GM21529 (cell line): ENCODE data around the gene SDK2.

ENCODE experiments used
- ATAC-seq: cut with Tn5 transposase; IDR thresholded peaks from one replicate; pipeline ENCODE4 v1.9.1; 2021; ENCODE audit not compliant: unreplicated experiment

SDK2 gene

GRCh38 chr17:73613271-73614233, 30.7 kb downstream of the SDK2 start:
- ATAC-seq: no peak

GRCh38 chr17:73612031-73612472, 32.2 kb downstream of the SDK2 start:
- no peak for ATAC-seq

- ATAC-seq: no peak
Measured at GRCh38 chr17:73611630-73612029, 32.6 kb downstream of the SDK2 start.

GRCh38 chr17:73610331-73610911, 33.8 kb downstream of the SDK2 start:
- ATAC-seq: no peak

GRCh38 chr17:73609758-73610157, 34.5 kb downstream of the SDK2 start:
- ATAC-seq: no peak

GRCh38 chr17:73609060-73609459, 35.2 kb downstream of the SDK2 start:
- no peak for ATAC-seq

GRCh38 chr17:73605444-73605843, 38.8 kb downstream of the SDK2 start:
- ATAC-seq: no peak

GRCh38 chr17:73604476-73604875, 39.8 kb downstream of the SDK2 start:
- ATAC-seq: no peak

GRCh38 chr17:73603971-73604370, 40.3 kb downstream of the SDK2 start:
- ATAC-seq: no peak

GRCh38 chr17:73600103-73600871, 44.0 kb downstream of the SDK2 start:
- no peak for ATAC-seq

GRCh38 chr17:73599599-73599998, 44.6 kb downstream of the SDK2 start:
- ATAC-seq: no peak

- ATAC-seq: no peak
Measured at GRCh38 chr17:73598212-73598611, 46.0 kb downstream of the SDK2 start.

GRCh38 chr17:73595931-73596330, 48.3 kb downstream of the SDK2 start:
- ATAC-seq: no peak

- no peak for ATAC-seq
Measured at GRCh38 chr17:73595479-73595878, 48.8 kb downstream of the SDK2 start.

- ATAC-seq: no peak
Measured at GRCh38 chr17:73595068-73595467, 49.2 kb downstream of the SDK2 start.

- ATAC-seq: no peak
Measured at GRCh38 chr17:73594598-73594997, 49.6 kb downstream of the SDK2 start.

- ATAC-seq: no peak
Measured at GRCh38 chr17:73594025-73594424, 50.2 kb downstream of the SDK2 start.

GRCh38 chr17:73593249-73593965, 50.8 kb downstream of the SDK2 start:
- ATAC-seq: no peak

GRCh38 chr17:73592501-73592961, 51.7 kb downstream of the SDK2 start:
- no peak for ATAC-seq

- ATAC-seq: no peak
Measured at GRCh38 chr17:73592079-73592415, 52.2 kb downstream of the SDK2 start.
